RPMI8226 (cell line): Measurements from ENCODE around the gene NT5C3A.
A peak's percentile ranks its signal among the peaks of the same experiment; 100 is the strongest.
"Not testable (repeated sequence)": the region's sequence is repeated elsewhere in the genome, so short reads cannot be mapped to it uniquely, and the experiment has no call there.

Source experiments
- DNase-seq: peaks from one replicate; pipeline ENCODE4 v3.0.0-alpha.2; 2015

The NT5C3A gene

DNA sequence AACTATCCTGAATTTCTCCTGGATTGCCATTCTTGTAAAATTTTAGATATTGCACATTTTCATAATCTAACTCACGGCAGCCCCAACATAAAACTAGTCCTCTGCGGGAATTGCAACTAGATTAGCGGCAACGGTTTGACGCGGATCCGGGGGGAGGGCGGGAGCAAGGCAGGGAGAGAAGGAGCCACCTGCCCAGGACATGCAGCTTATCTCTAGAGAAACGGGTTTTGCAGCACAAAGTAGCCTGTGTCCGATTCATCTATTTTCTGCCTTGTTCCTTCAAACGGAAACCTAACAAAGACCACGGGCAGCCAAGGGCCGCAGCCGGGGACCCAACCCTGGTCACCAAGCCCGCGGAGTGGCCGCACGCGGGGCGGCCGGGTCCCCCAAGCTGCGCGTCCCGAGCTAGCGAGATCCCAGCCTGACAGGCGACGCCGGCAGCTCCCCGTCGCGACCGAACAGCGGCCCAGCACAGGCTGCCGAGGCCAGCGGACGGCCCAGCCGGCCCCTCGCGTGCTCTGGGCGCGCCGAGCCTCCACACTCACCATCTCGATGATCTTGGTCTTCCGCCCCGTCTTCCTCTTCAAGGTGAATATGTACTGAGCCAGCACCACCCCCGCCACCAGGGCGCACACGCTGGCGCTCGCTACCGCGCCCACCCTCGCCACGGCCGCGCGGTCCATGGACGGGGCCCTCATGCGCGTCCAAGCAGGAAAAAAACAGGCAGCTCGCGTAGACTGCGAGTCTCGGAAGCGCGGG lies at the start of gene NT5C3A:
Gene NT5C3A (minus strand): TSS at position 754 of the 759 bp plus-strand sequence. CDS start 71 bp downstream, at position 683.
- DNase-seq, result peak; percentile 54

- DNase-seq, result no peak
These were observed 49.0 kb upstream of the NT5C3A start for GRCh38 chr7:33111614-33112013.

DNA sequence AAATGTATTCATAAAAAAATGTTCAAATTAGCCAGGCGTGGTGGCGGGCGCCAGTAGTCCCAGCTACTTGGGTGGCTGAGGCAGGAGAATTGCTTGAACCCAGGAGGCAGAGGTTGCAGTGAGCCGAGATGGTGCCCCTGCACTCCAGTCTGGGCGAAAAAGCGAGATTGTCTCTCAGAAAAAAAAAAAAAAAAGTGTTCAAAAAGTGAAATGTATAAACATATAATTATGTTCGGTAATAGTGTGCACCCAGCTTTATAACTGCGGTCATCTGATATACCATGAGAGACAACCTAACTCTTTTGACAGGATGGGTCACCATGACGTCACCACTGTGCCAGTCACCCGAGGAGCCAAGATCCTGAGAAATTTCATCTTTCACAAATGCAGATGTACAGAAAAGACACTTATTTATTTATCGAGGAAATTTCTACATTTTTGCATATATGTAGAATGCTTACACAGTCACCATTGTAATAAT lies 47.2 kb upstream of the NT5C3A start:
- no peak for DNase-seq

DNA sequence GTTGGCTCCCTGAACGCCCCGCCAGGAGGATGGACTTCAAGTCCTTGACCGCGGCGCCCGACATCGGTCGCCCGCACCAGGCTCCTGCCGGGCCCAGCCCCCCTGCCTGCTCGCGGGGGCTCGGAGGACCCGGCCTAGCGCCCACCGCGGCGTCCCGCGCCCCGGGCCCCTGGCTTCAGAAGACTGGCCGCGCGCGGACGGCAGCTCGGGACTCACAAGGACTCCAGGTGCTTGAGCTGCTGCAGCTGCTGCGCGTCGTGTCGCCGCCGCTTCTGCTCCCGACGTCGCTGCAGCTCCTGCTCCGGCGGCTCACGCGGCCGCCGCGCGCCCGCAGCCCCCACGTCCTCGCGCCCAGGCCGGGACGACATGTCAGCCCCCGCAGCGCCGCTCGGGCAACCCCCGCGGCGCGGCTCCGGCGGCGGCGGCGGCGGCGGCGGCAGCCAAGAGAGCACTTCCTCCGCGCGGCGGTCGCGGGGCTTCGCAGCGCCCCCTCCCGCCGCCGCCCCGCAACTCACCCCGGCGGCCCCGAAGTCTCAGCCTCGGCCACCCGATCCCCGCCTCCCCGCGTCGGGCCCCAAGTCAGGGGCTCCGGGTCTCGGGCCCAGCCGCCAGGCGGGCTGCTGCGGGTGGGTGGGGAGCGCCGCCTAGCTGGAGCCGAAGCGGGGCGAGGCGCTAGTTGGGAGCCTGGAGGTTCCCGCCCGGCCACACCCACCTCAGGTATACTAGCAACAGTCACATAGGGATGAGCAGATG lies 46.6 kb upstream of the NT5C3A start, which contains the start of gene RP9:
Gene RP9 (minus strand): TSS at position 400 of the 753 bp plus-strand sequence. CDS start 32 bp downstream, at position 368.
- peak; percentile 84 for DNase-seq

GRCh38 chr7:33108554-33109004 lies 46.0 kb upstream of the NT5C3A start:
- no peak for DNase-seq

DNA sequence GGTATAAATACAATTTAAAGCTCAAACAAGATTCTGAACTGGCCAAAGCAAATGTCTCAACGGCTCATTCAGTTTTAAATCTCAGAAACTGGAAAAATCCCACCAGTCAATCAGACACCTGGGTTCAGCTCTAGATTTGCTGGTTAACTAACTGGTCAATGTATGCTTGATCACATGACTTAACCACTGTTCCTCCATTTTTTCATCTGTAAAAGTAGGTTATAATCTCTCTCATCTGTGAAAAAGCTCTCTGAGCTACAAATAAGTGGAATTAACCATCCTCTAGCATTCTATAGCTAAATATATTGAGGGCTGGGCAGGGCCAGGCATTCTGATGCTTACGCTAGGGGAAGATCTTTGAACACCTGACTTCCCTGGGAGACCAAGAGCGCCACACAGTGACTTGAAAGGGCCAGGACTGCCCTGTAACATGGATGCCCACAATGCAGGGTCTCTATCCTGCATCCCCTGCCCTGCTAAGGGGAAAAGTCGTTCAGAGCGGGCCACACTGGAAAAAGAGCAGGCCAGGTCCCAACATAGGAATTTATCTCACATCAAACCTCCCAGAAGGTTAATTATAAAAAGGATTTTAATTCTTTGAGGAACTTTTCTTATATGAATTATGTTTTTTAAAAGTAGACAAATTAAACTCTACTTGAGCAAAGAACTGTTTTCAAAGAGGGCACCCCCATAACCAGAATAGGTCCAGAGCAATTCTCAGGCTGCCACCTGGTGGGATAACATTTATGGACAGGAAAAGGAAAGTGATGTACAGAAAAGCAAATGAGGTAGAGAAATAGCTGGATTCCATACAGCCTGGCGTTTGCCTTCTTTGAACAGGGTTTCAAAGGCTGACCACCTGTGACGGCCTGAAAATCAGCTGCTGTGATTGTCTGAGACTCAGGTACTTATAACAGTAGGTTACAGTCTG lies 44.8 kb upstream of the NT5C3A start:
- peak; percentile 55 for DNase-seq

DNA sequence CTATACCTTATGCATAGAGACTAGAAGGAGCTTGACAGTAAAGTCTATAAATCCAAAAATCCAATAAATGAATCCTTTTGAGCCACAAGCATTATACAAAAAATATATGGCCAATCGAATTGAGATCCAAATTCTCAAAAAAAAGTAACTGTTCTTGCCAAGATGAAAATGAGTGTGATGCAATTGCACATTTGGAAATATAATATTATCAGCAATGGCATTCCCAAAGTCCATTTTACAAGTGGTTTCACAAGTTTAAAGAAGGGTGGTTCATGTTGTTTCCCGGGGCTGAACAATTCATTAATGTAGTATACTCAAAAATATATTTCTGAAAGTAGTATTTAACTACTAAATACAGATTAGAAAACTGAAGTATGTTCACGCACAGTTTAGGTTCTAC lies 39.3 kb upstream of the NT5C3A start:
- DNase-seq, result no peak

DNA sequence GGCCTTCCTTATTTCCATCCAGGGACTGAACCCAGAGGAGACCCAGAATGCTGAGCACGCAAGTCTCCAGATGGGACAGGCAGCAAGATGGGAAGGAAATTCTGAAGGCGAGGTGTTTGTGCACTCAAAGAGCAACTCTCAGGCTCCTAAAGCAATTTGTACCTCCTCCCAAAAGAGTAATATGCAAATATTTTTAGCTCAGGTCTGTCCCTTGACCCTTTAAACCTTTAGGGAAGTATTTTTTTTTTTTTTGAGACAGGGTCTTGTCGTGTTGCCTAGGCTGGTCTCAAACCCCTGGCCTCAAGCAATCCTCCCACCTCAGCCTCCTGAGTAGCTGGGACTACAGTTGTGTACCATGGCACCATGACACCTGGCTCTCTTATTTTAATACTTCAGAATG lies 38.2 kb upstream of the NT5C3A start:
- no peak for DNase-seq

DNA sequence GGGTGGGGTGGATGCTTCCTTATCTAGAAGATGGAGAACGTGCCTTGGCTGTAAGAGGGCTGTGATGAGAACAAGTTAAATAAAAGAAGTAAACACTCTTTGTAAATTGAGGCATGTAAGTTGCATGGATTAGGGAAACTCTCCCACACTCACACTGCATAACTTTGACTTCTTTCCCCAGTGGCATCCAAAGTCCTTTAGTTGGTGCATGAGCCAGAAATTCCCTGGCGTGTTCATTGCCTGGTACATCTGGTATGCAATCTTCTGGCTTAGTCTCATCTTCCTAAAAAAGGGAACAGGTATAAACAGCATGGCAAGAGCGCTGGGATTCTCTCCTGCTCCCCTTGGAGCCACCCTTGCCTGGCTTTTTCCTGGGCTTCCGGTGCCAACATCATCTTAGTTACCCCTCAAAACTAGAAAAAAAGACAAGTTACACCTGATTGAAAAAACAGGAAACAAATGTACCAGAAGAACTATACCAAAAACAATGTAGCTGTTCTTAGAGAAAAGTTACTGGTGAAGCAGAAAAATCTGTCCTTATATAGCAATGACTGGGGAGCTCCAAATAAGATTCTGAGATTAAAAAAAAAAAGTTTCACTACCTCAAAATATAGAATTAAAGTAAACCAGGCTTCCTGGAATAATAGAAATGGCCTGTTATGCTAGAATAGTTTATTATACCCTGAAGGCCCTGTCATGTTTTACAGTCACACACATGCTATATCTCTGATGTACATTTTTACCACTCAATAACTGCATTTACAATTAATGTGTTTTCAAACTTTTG lies 36.8 kb upstream of the NT5C3A start:
- DNase-seq, result no peak

- DNase-seq, result not testable (repeated sequence)
These were observed 32.2 kb upstream of the NT5C3A start for GRCh38 chr7:33094745-33095275.

DNA sequence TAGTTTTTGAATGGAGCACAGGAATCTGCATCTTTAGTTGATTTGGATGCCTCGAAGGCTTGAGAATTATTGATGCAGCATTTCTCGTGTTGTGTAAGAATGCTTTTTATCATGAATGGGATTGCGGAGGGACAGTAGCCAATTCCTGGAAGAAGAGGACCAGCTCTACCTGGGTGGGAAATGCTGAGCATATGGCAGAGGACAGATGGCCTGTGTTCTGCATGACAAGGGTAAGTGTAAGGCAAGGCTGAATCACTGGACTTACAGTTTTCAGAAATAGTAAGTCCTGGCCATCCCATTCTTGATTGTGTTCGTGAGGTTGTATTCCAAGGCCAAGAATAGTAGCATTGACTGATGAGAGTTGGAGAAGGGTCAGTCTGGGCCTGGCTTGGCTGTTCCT lies 30.7 kb upstream of the NT5C3A start:
- no peak for DNase-seq

GRCh38 chr7:33091641-33092191 lies 29.1 kb upstream of the NT5C3A start:
- no peak for DNase-seq

- DNase-seq, result no peak
These were observed 28.5 kb upstream of the NT5C3A start for GRCh38 chr7:33091111-33091531.

GRCh38 chr7:33089142-33089541 lies 26.6 kb upstream of the NT5C3A start:
- DNase-seq, result no peak

GRCh38 chr7:33087858-33088257 lies 25.3 kb upstream of the NT5C3A start:
- no peak for DNase-seq

DNA sequence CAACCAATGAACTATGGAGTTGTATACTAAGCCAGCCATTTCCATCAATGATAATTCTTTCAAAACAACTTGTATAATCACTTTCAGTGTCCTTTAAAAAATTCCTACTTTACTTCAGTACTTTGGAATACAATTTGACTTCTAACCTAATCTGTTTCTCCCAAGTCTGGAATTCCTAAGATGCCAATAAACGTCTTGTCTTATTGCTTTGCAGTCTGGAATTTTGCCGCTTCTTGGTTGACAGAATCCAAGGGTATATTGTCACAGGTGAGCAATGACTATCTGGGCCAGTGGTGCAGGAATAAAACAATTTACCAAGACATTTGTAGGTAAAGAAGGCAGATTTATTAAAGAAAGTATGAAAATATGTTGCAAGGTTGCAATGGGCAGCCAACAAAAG lies 24.8 kb upstream of the NT5C3A start:
- DNase-seq, result no peak

DNA sequence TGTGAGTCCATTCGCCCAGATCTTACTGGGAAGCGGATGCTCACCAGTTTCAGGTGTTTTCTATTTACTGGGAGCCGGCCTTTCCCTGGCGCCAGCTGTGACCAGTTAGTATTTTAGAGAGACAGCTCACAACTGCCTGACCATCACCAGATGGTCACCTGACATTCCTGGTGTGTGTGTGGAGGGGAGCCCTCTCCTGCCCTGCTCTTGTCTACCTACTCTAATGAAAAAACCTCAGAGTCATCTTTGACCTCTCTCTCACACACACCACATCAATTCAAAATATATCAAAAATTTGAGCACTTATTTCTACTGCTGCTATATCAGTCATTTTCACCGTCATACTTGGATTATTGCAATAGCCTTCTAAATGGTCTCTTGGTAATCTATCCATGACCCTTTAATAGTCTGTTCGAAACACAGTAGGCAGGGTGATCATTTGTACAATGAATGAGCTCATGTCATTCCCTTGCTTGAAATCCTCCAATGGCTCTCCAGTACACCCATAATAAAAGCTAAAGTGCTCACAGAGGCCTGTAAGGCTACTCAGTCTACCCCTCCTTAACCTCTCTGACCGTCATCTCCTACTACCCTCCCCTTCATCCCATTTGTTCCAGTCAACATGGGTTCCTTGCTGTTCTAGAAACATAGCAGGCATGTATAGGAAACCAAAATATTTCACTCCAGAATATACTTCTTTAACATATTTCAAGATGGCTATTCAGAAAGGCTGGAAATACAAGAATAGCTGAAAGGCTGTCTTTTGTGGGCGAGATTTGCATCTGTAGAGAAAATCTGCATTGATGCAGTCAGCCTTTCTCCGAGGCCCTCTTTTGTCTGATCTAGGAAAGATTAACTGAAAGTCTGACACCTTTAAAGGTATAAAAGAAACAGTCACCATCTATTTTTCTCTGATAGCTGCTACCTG lies 17.5 kb upstream of the NT5C3A start:
- no peak for DNase-seq

GRCh38 chr7:33079096-33079495 lies 16.5 kb upstream of the NT5C3A start:
- DNase-seq, result no peak

DNA sequence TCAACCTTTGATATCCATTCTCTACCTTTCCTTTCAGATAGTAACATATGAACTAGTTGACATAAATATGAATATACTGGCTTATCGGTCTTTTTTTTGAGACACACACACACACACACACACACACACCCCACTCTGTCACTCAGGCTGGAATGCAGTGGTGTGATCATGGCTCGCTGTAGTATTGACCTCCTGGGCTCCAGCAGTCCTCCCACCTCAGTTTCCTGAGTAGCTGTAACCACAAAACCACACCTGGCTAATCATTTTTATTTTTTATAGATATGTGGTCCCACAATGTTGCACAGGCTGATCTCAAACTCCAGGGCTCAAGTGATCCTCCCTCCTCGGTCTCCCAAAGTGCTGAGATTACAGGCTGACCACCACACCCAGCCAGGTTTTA lies 14.2 kb upstream of the NT5C3A start:
- DNase-seq, result no peak
